Thyroid gland (tissue), 4 donors: Measurements from ENCODE around the gene HOXB2. TPM values are rescaled to one million over a fixed set of nuclear protein-coding genes. Genes with fewer than 3 reads are reported as not detected.

Source experiments
- DNase-seq, 2 donors: peaks; one replicate each; pipeline ENCODE4 v3.0.0-alpha.2; 2019
- H3K27ac ChIP-seq, 3 donors: fragments of 200-600 bp; sonication (generic); 1 replicate in 2 of 3; 2 replicates in 1 of 3; pipeline ENCODE4 v1.5.1; 2016 to 2019; ENCODE audit warnings: mild to moderate bottlenecking in 1 of 3, moderate library complexity in 1 of 3
- H3K27me3 ChIP-seq: fragments of 200-600 bp; sonication (generic); one replicate; pipeline ENCODE4 v1.5.1; 2019
- H3K36me3 ChIP-seq, 2 donors: fragments of 200-600 bp; sonication (generic); one replicate each; pipeline ENCODE4 v1.5.1; 2016 to 2019
- H3K4me1 ChIP-seq, 2 donors: fragments of 200-600 bp; sonication (generic); one replicate each; pipeline ENCODE4 v1.5.1; 2017 to 2019
- H3K4me3 ChIP-seq, 3 donors: fragments of 200-600 bp; sonication (generic); replicated peaks in 1 of 3; 1 replicate in 2 of 3; 2 replicates in 1 of 3; pipeline ENCODE4 v1.5.1; 2016; ENCODE audit warnings: mild to moderate bottlenecking in 1 of 3
- H3K9me3 ChIP-seq: fragments of 200-600 bp; sonication (generic); one replicate; pipeline ENCODE4 v1.5.1; 2017
- CTCF ChIP-seq, 6 experiments: fragments of 200-600 bp in 3 of 6; fragments of 450-650 bp in 3 of 6; sonication (generic) in 3 of 6; IDR thresholded peaks; one replicate each; pipeline ENCODE4 v1.5.1; 2016 to 2019; ENCODE audit warnings: antibody characterized with exemption in 6 of 6, mild to moderate bottlenecking in 2 of 6, inconsistent platforms in 1 of 6, moderate library complexity in 1 of 6
- POLR2A ChIP-seq, 2 donors: fragments of 450-650 bp; IDR thresholded peaks; one replicate each; pipeline ENCODE4 v1.6.1; 2017; ENCODE audit warnings: antibody characterized with exemption in 2 of 2, mild to moderate bottlenecking in 2 of 2, moderate library complexity in 1 of 2
- WGBS, 2 donors: methylation state at CpG; one replicate each; pipeline ENCODE4 v1.1.5; 2017; 5-methylcytosine and 5-hydroxymethylcytosine counted together
- intact Hi-C: fragments of 100-400 bp; cut with DNase I; formaldehyde crosslinking; loops from one replicate; pipeline ENCODE4 v1.15.1; 2023
- total RNA-seq, 4 donors: library from RNA; depleted of rRNA; stranded (reverse); fragments of >200 nt; gene quantifications; one replicate each; pipeline ENCODE4 v1.2.3, GENCODE V29; 2016

Gene HOXB2
- total RNA-seq, 4 donors from 2014 or later, result 2.6 to 9.4 (median 5.2) TPM

GRCh38 chr17:48559122-48559839, 14.4 kb upstream of the HOXB2 start:
- intact Hi-C loops, result no loop called here
- no peaks in the 10 kb centered on the region for H3K9me3 ChIP-seq
- DNase-seq, result no peak
- H3K27ac ChIP-seq, result no peak overlapping the region
- H3K36me3 ChIP-seq, result no peaks in the 10 kb centered on the region
- peaks cover under 1 to 5% of the 10 kb centered on the region in 2 donors for H3K4me1 ChIP-seq
- TF ChIP-seq CTCF (IDR thresholded peaks at IDR 0.05) (no peak), POLR2A (IDR thresholded peaks at IDR 0.05) (no peak)
- no peak overlapping the region for H3K4me3 ChIP-seq
- WGBS, 2 donors, result 24 to 37% methylated on average over 16 of the region's 16 CpGs
- H3K27me3 ChIP-seq, result peaks cover 42% of the 10 kb centered on the region

GRCh38 chr17:48558831-48559121, 13.9 kb upstream of the HOXB2 start:
- Histone ChIP-seq H3K27me3 (peaks cover 47% of the 10 kb centered on the region), H3K4me3 (no peak overlapping the region), H3K9me3 (no peaks in the 10 kb centered on the region), H3K36me3 (no peaks in the 10 kb centered on the region), H3K27ac (no peak overlapping the region), H3K4me1 (peaks cover 0 to under 1% of the 10 kb centered on the region in 2 donors)
- TF ChIP-seq CTCF (IDR thresholded peaks at IDR 0.05), result no peak
- TF ChIP-seq POLR2A (IDR thresholded peaks at IDR 0.05), result no peak
- 25 to 31% methylated on average over 2 of the region's 2 CpGs for WGBS, 2 donors
- intact Hi-C loops, result no loop called here
- no peak for DNase-seq

- TF ChIP-seq CTCF (IDR thresholded peaks at IDR 0.05) (no peak), POLR2A (IDR thresholded peaks at IDR 0.05) (no peak)
- Histone ChIP-seq H3K27me3 (peaks cover 49% of the 10 kb centered on the region), H3K36me3 (no peaks in the 10 kb centered on the region), H3K27ac (peak overlapping the region in 1 of 3 donors; percentile 17), H3K4me3 (no peak overlapping the region), H3K4me1 (no peaks in the 10 kb centered on the region), H3K9me3 (no peaks in the 10 kb centered on the region)
- intact Hi-C loops, result no loop called here
- WGBS, 2 donors, result 33 to 39% methylated on average over 13 of the region's 13 CpGs
- no peak for DNase-seq
Observed at GRCh38 chr17:48558057-48558830, 13.3 kb upstream of the HOXB2 start.

- TF ChIP-seq POLR2A (IDR thresholded peaks at IDR 0.05), result no peak
- TF ChIP-seq CTCF (IDR thresholded peaks at IDR 0.05), result no peak
- no peaks in the 10 kb centered on the region for H3K4me1 ChIP-seq
- H3K4me3 ChIP-seq, result no peak overlapping the region
- WGBS, 2 donors, result 23 to 30% methylated on average over 7 of the region's 7 CpGs
- no peaks in the 10 kb centered on the region for H3K36me3 ChIP-seq
- no peak for DNase-seq
- peaks cover 47% of the 10 kb centered on the region for H3K27me3 ChIP-seq
- intact Hi-C loops, result no loop called here
- H3K27ac ChIP-seq, result peak overlapping the region in 2 of 3 donors; percentile 30 to 38
- H3K9me3 ChIP-seq, result no peaks in the 10 kb centered on the region
Observed at GRCh38 chr17:48556576-48557401, 11.9 kb upstream of the HOXB2 start.
